A673 (cell line): Measurements from ENCODE around the gene LEF1.

Experiments used
- EZH2 ChIP-seq: fragments of 200-600 bp; sonication (generic); IDR thresholded peaks from 2 replicates; pipeline ENCODE4 v1.6.1; 2017; ENCODE audit warnings: borderline replicate concordance, low read depth, mild to moderate bottlenecking, mixed read lengths, antibody characterized with exemption, low read length; ENCODE audit not compliant: poor library complexity, severe bottlenecking
- TF ChIP-seq, protein P1 (sequence below): fragments of 300-800, 200-600 bp; sonication (generic); conservative IDR thresholded peaks from 2 replicates; pipeline ENCODE4 v1.5.1; 2017; ENCODE audit warnings: low read depth, mild to moderate bottlenecking, antibody characterized with exemption, low read length, moderate library complexity, mixed read lengths

DNA sequence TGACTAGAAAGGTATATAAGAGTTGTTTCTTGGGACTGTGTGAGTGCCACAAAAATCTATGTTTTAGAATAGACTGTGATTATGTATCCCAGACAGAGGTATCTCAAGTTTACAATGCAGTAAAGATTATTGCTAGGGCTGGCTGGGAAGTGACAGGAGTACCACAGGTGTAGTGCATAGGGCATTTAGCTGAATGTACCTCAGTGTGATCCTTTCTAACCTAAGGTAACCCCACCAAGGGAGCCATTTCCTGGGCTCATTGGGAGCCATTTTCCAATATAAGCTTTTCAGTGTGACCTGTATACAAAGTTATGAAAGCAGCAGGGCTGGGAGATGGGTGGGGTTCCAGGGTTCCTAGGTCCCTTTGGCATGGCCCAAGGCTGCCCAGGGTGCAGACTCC, 6.1 kb upstream of the LEF1 start:
- TF ChIP-seq, protein P1, sequence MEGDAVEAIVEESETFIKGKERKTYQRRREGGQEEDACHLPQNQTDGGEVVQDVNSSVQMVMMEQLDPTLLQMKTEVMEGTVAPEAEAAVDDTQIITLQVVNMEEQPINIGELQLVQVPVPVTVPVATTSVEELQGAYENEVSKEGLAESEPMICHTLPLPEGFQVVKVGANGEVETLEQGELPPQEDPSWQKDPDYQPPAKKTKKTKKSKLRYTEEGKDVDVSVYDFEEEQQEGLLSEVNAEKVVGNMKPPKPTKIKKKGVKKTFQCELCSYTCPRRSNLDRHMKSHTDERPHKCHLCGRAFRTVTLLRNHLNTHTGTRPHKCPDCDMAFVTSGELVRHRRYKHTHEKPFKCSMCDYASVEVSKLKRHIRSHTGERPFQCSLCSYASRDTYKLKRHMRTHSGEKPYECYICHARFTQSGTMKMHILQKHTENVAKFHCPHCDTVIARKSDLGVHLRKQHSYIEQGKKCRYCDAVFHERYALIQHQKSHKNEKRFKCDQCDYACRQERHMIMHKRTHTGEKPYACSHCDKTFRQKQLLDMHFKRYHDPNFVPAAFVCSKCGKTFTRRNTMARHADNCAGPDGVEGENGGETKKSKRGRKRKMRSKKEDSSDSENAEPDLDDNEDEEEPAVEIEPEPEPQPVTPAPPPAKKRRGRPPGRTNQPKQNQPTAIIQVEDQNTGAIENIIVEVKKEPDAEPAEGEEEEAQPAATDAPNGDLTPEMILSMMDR = no peak
- no peak for TF ChIP-seq EZH2
